KMS-11 (cell line): Measurements from ENCODE around the gene RXRA.

Source experiments
- H2AFZ ChIP-seq: fragments of 200-600 bp; sonication (generic); 2 replicates; pipeline ENCODE4 v1.6.1; 2016; ENCODE audit warnings: antibody characterized with exemption, mixed run types, low read depth
- H3K27ac ChIP-seq: fragments of 200-600 bp; sonication (generic); 2 replicates; pipeline ENCODE4 v1.6.1; 2016; ENCODE audit warnings: mild to moderate bottlenecking, mixed run types
- H3K27me3 ChIP-seq: fragments of 200-600 bp; sonication (generic); 2 replicates; pipeline ENCODE4 v1.6.1; 2017; ENCODE audit warnings: mild to moderate bottlenecking, low read depth, mixed run types, moderate library complexity; ENCODE audit not compliant: insufficient read depth
- H3K36me3 ChIP-seq: fragments of 200-600 bp; sonication (generic); 2 replicates; pipeline ENCODE4 v1.6.1; 2017; ENCODE audit warnings: mild to moderate bottlenecking, mixed run types; ENCODE audit not compliant: insufficient read depth
- H3K4me1 ChIP-seq: fragments of 200-600 bp; sonication (generic); 2 replicates; pipeline ENCODE4 v1.6.1; 2016; ENCODE audit warnings: mild to moderate bottlenecking, low read depth, mixed run types; ENCODE audit not compliant: poor library complexity, severe bottlenecking
- H3K4me2 ChIP-seq: fragments of 200-600 bp; sonication (generic); 2 replicates; pipeline ENCODE4 v1.7.0; 2016; ENCODE audit warnings: mild to moderate bottlenecking, mixed run types
- H3K4me3 ChIP-seq: fragments of 200-600 bp; sonication (generic); IDR thresholded peaks from 2 replicates; pipeline ENCODE4 v1.6.1; 2017; ENCODE audit warnings: low read depth, low read length, mixed read lengths; ENCODE audit not compliant: insufficient read depth
- H3K79me2 ChIP-seq: fragments of 200-600 bp; sonication (generic); 2 replicates; pipeline ENCODE4 v1.6.1; 2016; ENCODE audit warnings: low read depth, mixed run types; ENCODE audit not compliant: insufficient read depth
- H3K9ac ChIP-seq: fragments of 200-600 bp; sonication (generic); 2 replicates; pipeline ENCODE4 v1.6.1; 2016; ENCODE audit warnings: mild to moderate bottlenecking, mixed run types
- H4K20me1 ChIP-seq: fragments of 200-600 bp; sonication (generic); 2 replicates; pipeline ENCODE4 v1.6.1; 2016; ENCODE audit warnings: mild to moderate bottlenecking, mixed run types; ENCODE audit not compliant: insufficient read depth
- CTCF ChIP-seq: fragments of 200-600 bp; sonication (generic); conservative IDR thresholded peaks from 2 replicates; pipeline ENCODE4 v1.6.1; 2017; ENCODE audit warnings: low read depth, mild to moderate bottlenecking, antibody characterized with exemption, low read length, moderate library complexity, mixed read lengths

The RXRA gene

DNA sequence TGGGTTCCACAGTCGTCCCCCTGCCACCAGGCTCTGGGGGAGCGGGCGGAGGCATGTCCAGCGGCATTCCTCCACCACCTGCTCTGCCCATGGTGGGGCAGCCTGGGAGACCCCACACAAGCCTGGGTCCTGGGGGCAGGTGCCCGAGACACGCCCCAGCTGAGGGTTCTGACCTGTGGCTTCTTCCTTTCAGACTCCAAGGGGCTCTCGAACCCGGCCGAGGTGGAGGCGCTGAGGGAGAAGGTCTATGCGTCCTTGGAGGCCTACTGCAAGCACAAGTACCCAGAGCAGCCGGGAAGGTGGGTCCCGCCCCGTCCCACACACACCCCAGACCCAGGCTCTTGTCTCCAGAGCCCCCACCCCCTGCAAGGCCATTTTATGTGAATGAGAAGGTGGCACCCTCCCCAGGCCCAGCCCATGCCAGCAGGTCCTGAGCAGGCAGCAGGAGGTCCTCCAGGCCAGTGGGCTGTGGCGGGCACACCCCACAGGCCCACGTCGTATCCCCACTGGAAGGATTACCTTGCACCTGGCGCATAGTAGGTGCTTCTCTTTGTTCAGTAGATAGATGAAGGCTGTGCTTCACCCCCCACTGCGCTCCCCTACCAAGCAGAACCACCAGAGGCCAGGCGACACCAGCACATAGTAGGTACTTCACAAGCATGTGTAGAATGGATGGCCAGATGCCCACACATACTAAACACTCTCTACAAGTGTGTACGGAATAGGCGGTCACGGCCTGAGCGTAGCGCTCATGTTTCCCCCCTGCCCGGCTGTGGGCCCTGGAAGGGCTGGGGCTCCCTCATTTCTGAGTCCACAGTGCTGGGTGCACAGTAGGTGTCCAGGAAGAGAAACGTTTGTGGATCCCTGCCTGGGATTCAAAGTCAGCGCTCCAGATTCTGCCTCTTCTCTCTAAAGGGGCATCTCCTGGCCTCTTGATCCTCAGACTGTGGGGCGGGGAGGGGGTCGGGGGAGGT, 107.9 kb downstream of the RXRA start:
- Histone ChIP-seq H3K4me3 (no peak overlapping the region), H3K79me2 (no peaks in the 10 kb centered on the region), H3K27ac (peak overlapping the region; percentile 81), H2AFZ (no peak overlapping the region), H4K20me1 (no peaks in the 10 kb centered on the region), H3K27me3 (no peaks in the 10 kb centered on the region), H3K9ac (no peak overlapping the region; the same call in 1 of the 2 replicates), H3K4me2 (0 out of 2 replicates have a peak overlapping the region, but pooled peaks have one; percentile 55), H3K36me3 (no peaks in the 10 kb centered on the region), H3K4me1 (peaks cover 36% of the 10 kb centered on the region)
- TF ChIP-seq CTCF = no peak

- H3K27me3 ChIP-seq = no peaks in the 10 kb centered on the region
- peak overlapping the region; percentile 81 for H3K27ac ChIP-seq
- no peaks in the 10 kb centered on the region for H3K36me3 ChIP-seq
- peaks cover 36% of the 10 kb centered on the region for H3K4me1 ChIP-seq
- H3K4me3 ChIP-seq = no peak overlapping the region
- H3K79me2 ChIP-seq = no peaks in the 10 kb centered on the region
- 0 out of 2 replicates have a peak overlapping the region, but pooled peaks have one; percentile 11 for H2AFZ ChIP-seq
- peak overlapping the region; percentile 55; the same call in 1 of the 2 replicates for H3K4me2 ChIP-seq
- H3K9ac ChIP-seq = peak overlapping the region; percentile 39; the same call in 1 of the 2 replicates
- H4K20me1 ChIP-seq = no peaks in the 10 kb centered on the region
- no peak for TF ChIP-seq CTCF
Measured at GRCh38 chr9:134434894-134435506, 108.7 kb downstream of the RXRA start.

DNA sequence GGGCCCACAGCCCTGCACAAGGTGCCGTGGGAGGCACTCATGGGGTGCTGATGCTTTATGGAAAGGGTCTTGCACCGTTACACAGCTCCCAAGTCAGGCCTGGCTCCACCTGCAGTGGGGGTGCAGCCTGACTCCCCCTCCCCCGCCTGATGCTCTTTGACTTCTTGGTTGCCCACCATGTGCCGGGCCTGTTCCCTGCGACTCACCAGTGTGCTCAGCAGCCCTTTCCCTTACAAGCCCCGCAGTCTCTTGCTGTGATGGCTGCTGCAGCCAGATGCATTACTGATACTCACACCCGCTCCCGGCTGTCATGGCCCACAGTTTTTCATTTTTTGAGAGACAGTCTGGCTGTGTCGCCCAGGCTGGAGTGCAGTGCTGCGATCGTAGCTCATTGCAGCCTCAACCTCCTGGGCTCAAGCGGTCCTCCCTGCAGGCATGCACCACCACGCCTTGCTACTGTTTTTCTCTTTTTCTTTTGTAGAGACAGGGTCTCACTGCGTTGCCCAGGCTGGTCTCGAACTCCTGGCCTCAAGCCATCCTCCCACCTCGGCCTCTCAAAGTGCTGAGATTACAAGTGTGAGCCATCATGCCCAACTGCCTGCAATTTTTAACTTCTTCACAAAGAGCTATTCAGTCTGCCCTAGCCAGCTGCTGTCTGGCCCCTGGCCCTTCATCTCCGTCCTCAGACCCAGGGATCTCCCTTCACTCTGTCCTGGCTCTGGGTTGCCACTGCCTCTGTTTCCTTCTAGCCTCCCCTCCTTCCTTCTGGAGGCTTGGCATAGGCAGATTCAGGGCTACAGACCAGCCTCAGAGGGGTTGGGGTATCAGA, 109.5 kb downstream of the RXRA start:
- no peak for TF ChIP-seq CTCF
- no peaks in the 10 kb centered on the region for H4K20me1 ChIP-seq
- no peak overlapping the region for H2AFZ ChIP-seq
- H3K27me3 ChIP-seq = no peaks in the 10 kb centered on the region
- no peak overlapping the region for H3K9ac ChIP-seq
- peak overlapping the region; percentile 81; the same call in 1 of the 2 replicates for H3K27ac ChIP-seq
- H3K4me3 ChIP-seq = no peak overlapping the region
- H3K4me1 ChIP-seq = peaks cover 36% of the 10 kb centered on the region
- no peaks in the 10 kb centered on the region for H3K36me3 ChIP-seq
- no peaks in the 10 kb centered on the region for H3K79me2 ChIP-seq
- peak overlapping the region; percentile 55; the same call in 1 of the 2 replicates for H3K4me2 ChIP-seq

DNA sequence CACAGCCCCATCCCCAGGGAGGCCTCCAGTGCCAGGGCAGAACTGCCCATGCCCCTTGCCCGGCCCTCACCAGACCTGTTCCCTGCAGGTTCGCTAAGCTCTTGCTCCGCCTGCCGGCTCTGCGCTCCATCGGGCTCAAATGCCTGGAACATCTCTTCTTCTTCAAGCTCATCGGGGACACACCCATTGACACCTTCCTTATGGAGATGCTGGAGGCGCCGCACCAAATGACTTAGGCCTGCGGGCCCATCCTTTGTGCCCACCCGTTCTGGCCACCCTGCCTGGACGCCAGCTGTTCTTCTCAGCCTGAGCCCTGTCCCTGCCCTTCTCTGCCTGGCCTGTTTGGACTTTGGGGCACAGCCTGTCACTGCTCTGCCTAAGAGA, 110.1 kb downstream of the RXRA start:
- H3K27ac ChIP-seq = no peak overlapping the region
- TF ChIP-seq CTCF = no peak
- H3K79me2 ChIP-seq = no peaks in the 10 kb centered on the region
- H2AFZ ChIP-seq = no peak overlapping the region
- no peak overlapping the region for H3K4me2 ChIP-seq
- no peaks in the 10 kb centered on the region for H3K27me3 ChIP-seq
- no peaks in the 10 kb centered on the region for H3K36me3 ChIP-seq
- H4K20me1 ChIP-seq = no peaks in the 10 kb centered on the region
- no peak overlapping the region for H3K9ac ChIP-seq
- peaks cover 36% of the 10 kb centered on the region for H3K4me1 ChIP-seq
- H3K4me3 ChIP-seq = no peak overlapping the region
